ENCODE data around the gene ZNF319. TPM values are rescaled to one million over a fixed set of nuclear protein-coding genes. Genes with fewer than 3 reads are reported as not detected.

ZNF319 gene
- total and polyA plus RNA-seq, 2 of the 4 experiments (the other 2 are of a cell fraction): 0.90 to 6.3 TPM

DNA sequence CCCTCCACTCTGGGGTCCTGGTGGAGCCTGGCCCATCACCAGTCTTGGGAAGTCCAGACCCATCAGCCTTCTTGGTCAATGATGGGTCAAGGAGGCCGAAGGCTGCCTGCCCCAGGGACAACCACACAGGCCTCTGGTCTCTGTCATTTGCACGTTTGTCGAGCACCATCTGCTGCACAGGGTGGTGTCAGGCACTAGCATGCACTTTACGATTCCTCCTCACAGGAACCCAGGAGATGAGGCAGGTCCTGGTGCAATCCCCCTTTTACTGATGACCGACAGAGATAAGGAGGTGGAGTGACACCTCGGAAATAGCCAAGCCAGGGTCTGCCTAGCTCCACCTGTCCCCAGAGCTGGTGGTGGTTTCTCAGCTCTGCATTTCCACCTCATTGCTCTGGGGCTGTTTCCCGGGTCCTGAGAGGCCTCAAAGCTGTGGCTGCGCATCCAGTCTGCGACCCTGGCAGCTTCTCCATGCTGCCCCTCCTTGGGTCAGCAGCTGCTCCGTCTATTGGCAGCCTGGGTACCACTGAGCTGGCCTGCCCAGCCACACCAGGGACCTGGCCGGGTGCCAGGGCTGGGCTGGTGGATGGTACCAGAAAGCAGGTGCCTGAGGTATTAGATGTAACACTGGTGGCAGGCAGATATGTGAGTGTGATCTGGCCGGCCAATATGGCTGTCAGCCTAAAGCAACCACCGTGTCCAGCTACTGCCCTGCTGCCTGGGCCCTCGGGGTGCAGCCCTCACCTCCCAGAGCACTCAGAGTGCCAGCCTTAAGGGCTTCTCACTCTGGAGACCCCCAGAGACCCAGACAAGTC lies 35.1 kb upstream of the ZNF319 start:
- Histone ChIP-seq H3K4me3 (ENCODE audit: insufficient read depth, low read depth, low read length) (no peak overlapping the region), H2BK5ac (ENCODE audit: low read depth, low read length, poor library complexity, severe bottlenecking) (no peak overlapping the region), H3K4me1 (ENCODE audit: control insufficient read depth, insufficient read depth, low read length) (no peaks in the 10 kb centered on the region), H2BK120ac (ENCODE audit: low read depth, low read length) (no peak overlapping the region), H3K4me2 (ENCODE audit: low read depth, low read length) (no peak overlapping the region), H4K20me1 (ENCODE audit: insufficient read depth, low read length) (no peaks in the 10 kb centered on the region), H4K8ac (ENCODE audit: low read depth in 2 of 2, low read length in 2 of 2) (no peak overlapping the region), H3K14ac (replicated peaks; ENCODE audit: low read depth, low read length) (no peak overlapping the region), H4K91ac (ENCODE audit: insufficient read depth, low read depth, low read length) (no peak overlapping the region), H3K4ac (ENCODE audit: low read depth, low read length) (no peak overlapping the region), H3K23ac (ENCODE audit: low read depth, low read length) (no peak overlapping the region), H3K27ac (ENCODE audit: insufficient read depth, low read length) (no peak overlapping the region), H3K79me1 (ENCODE audit: low read depth in 1 of 2, low read length in 2 of 2) (no peaks in the 10 kb centered on the region), H4K5ac (ENCODE audit: low read depth, low read length) (no peak overlapping the region), H2BK20ac (ENCODE audit: low read depth, low read length) (no peak overlapping the region), H2AK9ac (replicated peaks; ENCODE audit: low read depth, low read length, poor library complexity) (no peak overlapping the region), H3K36me3 (ENCODE audit: control insufficient read depth, insufficient read depth, low read length) (no peaks in the 10 kb centered on the region), H2AFZ (replicated peaks; ENCODE audit: low read length, poor library complexity) (no peak overlapping the region), H2BK15ac (ENCODE audit: low read depth, low read length) (no peak overlapping the region), H3K27me3 (ENCODE audit: control insufficient read depth, insufficient read depth, low read length) (peaks cover 16% of the 10 kb centered on the region), H3K9ac (ENCODE audit: low read depth, low read length) (no peak overlapping the region), H2AK5ac (ENCODE audit: low read depth, low read length) (no peak overlapping the region), H3K9me3 (ENCODE audit: control insufficient read depth, insufficient read depth, low read length) (no peaks in the 10 kb centered on the region), H3K18ac (ENCODE audit: low read depth, low read length) (no peak overlapping the region), H3K56ac (ENCODE audit: extremely low read depth, insufficient read depth, low read length) (no peak overlapping the region), H3K9me1 (ENCODE audit: insufficient read depth, low read length) (no peaks in the 10 kb centered on the region; the same call in 1 of the 2 replicates)
- 67% methylated on average over 11 of the region's 14 CpGs; no CpG with 5 or more reads in 1 of the 2 experiments for WGBS, 2 experiments (ENCODE audit: extremely low coverage in 2 of 2, insufficient read length in 1 of 2)
- ChIA-PET CTCF (no interaction called here), POLR2A (ENCODE audit: unreplicated experiment) (no interaction called here)
- TF ChIP-seq RAD21 (IDR thresholded peaks at IDR 0.05; ENCODE audit: low read length): no peak
- no peak for TF ChIP-seq NFE2L2 (IDR thresholded peaks at IDR 0.05; ENCODE audit: low read depth, low read length)
- no peak for TF ChIP-seq BHLHE40 (IDR thresholded peaks at IDR 0.05; ENCODE audit: low read depth, low read length)
- TF ChIP-seq, protein P1, sequence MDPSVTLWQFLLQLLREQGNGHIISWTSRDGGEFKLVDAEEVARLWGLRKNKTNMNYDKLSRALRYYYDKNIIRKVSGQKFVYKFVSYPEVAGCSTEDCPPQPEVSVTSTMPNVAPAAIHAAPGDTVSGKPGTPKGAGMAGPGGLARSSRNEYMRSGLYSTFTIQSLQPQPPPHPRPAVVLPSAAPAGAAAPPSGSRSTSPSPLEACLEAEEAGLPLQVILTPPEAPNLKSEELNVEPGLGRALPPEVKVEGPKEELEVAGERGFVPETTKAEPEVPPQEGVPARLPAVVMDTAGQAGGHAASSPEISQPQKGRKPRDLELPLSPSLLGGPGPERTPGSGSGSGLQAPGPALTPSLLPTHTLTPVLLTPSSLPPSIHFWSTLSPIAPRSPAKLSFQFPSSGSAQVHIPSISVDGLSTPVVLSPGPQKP (IDR thresholded peaks at IDR 0.05; ENCODE audit: borderline replicate concordance, low read depth, low read length): no peak
- no peak for TF ChIP-seq MXI1 (IDR thresholded peaks at IDR 0.05; ENCODE audit: borderline replicate concordance, low read depth, low read length)
- TF ChIP-seq MAFK (IDR thresholded peaks at IDR 0.05; ENCODE audit: low read depth, low read length): no peak
- TF ChIP-seq RFX5 (IDR thresholded peaks at IDR 0.05; ENCODE audit: low read depth, low read length): no peak
- no peak for TF ChIP-seq CHD1 (IDR thresholded peaks at IDR 0.05; ENCODE audit: low read depth, low read length)
- no peak for TF ChIP-seq CEBPB (IDR thresholded peaks at IDR 0.05; ENCODE audit: low read depth, low read length)
- TF ChIP-seq POLR2A (IDR thresholded peaks at IDR 0.05; ENCODE audit: low read depth, low read length): no peak
- no peak for TF ChIP-seq RCOR1 (IDR thresholded peaks at IDR 0.05; ENCODE audit: insufficient replicate concordance, low read length)
- TF ChIP-seq SMC3 (IDR thresholded peaks at IDR 0.05; ENCODE audit: low read depth, low read length): no peak
- in situ Hi-C loops (cut with MboI; ENCODE audit: low sequenced_read_pairs): no loop called here
- no peak for ATAC-seq (ENCODE audit: low read depth)
- BruUV-seq (replicated peaks): no TSS peak
- intact Hi-C loops (cut with micrococcal nuclease): no loop called here
- dilution Hi-C loops (cut with HindIII; ENCODE audit: low sequenced_read_pairs, unreplicated experiment): no loop called here
- DNase-seq: no peak
